ENCODE measurements around the gene CD300LG. TPM values are rescaled to one million over a fixed set of nuclear protein-coding genes. Genes with fewer than 3 reads are reported as not detected.
"Not testable (repeated sequence)": the region's sequence is repeated elsewhere in the genome, so short reads cannot be mapped to it uniquely, and the experiment has no call there.

Gene CD300LG
- total RNA-seq, 1 donor from 2014 or later = not detected

DNA sequence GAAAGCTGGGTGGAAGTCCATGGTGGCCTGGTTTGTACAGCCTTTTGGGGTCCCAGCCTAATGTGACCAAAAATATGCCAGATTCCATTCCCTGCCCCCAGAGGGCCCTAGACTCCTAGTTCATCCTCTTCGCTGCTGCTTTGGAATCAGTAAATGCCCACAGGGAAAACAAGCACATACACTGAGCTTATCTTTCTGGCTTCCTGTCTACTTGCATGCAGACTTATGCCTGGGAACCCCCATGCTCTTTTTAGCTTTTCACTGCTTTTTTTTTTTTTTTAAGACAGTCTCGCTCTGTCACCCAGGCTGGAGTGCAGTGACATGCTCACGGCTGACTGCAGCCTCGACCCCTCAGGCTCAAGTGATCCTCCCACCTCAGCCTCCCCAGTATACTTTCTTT is 6.2 kb upstream of the CD300LG start:
- no peak overlapping the region for H3K4me3 ChIP-seq (ENCODE audit: low read depth, low read length)
- H3K27me3 ChIP-seq (ENCODE audit: control insufficient read depth, insufficient read depth, low read length) = no peaks in the 10 kb centered on the region
- DNase-seq (ENCODE audit: low read depth) = no peak
- no peaks in the 10 kb centered on the region for H3K36me3 ChIP-seq (ENCODE audit: control insufficient read depth, insufficient read depth, low read length)
- TF ChIP-seq, protein P1, sequence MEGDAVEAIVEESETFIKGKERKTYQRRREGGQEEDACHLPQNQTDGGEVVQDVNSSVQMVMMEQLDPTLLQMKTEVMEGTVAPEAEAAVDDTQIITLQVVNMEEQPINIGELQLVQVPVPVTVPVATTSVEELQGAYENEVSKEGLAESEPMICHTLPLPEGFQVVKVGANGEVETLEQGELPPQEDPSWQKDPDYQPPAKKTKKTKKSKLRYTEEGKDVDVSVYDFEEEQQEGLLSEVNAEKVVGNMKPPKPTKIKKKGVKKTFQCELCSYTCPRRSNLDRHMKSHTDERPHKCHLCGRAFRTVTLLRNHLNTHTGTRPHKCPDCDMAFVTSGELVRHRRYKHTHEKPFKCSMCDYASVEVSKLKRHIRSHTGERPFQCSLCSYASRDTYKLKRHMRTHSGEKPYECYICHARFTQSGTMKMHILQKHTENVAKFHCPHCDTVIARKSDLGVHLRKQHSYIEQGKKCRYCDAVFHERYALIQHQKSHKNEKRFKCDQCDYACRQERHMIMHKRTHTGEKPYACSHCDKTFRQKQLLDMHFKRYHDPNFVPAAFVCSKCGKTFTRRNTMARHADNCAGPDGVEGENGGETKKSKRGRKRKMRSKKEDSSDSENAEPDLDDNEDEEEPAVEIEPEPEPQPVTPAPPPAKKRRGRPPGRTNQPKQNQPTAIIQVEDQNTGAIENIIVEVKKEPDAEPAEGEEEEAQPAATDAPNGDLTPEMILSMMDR (IDR thresholded peaks at IDR 0.05; ENCODE audit: insufficient read depth, low read length, poor library complexity, severe bottlenecking) = no peak

DNA sequence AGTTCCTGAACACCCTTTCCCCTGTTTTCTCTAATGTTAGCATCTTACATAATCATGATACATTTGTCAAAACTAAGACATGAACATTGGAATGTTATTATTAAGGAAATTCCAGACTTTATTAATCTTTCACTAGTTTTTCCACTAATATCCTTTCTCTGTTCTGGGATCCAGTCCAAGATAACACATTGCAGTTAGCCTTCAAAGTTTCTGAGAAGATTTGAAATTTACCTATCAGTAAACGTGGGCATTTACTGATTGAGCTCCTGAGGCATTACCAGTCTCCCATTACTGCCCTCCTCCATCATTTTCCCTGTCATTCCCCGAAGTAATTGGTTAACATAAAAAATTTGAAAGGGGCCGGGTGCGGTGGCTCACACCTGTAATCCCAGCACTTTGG is 5.7 kb upstream of the CD300LG start:
- no peak for DNase-seq (ENCODE audit: low read depth)
- TF ChIP-seq, protein P1 (IDR thresholded peaks at IDR 0.05; ENCODE audit: insufficient read depth, low read length, poor library complexity, severe bottlenecking) = no peak

DNA sequence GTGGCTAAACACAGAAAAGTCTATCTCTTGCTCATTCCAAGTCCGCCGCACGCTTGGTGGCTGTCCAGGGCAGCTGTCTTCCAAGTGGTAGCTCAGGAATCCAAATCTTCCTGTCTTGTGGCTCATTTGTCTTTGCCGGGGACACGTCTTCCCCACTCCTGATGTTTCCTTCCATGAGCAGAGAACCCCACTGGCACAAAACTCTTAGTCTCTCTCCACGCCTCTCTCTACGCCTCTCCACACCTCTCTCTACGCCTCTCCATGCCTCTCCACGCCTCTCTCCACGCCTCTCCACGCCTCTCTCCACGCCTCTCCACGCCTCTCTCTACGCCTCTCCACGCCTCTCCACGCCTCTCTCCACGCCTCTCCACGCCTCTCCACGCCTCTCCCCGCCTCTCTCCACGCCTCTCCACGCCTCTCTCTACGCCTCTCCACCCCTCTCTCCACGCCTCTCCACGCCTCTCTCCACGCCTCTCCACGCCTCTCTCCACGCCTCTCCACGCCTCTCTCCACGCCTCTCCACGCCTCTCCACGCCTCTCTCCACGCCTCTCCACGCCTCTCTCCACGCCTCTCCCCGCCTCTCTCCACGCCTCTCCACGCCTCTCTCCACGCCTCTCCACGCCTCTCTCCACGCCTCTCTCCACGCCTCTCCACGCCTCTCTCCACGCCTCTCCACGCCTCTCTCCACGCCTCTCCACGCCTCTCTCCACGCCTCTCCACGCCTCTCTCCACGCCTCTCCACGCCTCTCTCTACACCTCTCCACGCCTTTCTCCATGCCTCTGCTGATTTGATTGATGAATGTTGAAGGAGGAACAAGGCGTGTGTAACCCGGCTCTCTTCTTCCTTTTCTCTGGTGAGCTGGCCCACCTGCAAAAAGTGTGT is 4.6 kb upstream of the CD300LG start:
- DNase-seq (ENCODE audit: low read depth); H3K27me3 ChIP-seq (ENCODE audit: control insufficient read depth, insufficient read depth, low read length); H3K36me3 ChIP-seq (ENCODE audit: control insufficient read depth, insufficient read depth, low read length); H3K4me3 ChIP-seq (ENCODE audit: low read depth, low read length): not testable (repeated sequence)

More for the DNA sequence above, 5.7 kb upstream of the CD300LG start:
- Histone ChIP-seq H3K36me3 (ENCODE audit: control insufficient read depth, insufficient read depth, low read length) (no peaks in the 10 kb centered on the region), H3K27me3 (ENCODE audit: control insufficient read depth, insufficient read depth, low read length) (no peaks in the 10 kb centered on the region), H3K4me3 (ENCODE audit: low read depth, low read length) (no peak overlapping the region)

DNA sequence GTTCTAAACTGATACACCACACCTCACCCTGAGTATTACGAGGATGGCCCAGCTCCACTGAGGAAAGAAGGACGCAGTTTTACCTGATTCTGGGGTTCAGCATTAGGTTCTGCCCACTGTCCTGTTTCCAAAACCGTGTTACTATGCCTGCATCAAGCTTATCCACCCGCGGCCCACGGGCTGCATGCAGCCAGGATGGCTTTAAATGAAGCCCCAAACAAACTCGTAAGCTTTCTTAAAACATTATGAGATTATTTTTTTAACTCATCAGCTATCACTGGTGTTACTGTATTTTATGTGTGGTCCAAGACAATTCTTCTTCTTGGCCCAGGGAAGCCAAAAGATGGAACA is 4.0 kb upstream of the CD300LG start:
- Histone ChIP-seq H3K36me3 (ENCODE audit: control insufficient read depth, insufficient read depth, low read length) (no peaks in the 10 kb centered on the region), H3K27me3 (ENCODE audit: control insufficient read depth, insufficient read depth, low read length) (peaks cover 5% of the 10 kb centered on the region), H3K4me3 (ENCODE audit: low read depth, low read length) (no peak overlapping the region)
- no peak for DNase-seq (ENCODE audit: low read depth)
- TF ChIP-seq, protein P1 (IDR thresholded peaks at IDR 0.05; ENCODE audit: insufficient read depth, low read length, poor library complexity, severe bottlenecking) = no peak

DNA sequence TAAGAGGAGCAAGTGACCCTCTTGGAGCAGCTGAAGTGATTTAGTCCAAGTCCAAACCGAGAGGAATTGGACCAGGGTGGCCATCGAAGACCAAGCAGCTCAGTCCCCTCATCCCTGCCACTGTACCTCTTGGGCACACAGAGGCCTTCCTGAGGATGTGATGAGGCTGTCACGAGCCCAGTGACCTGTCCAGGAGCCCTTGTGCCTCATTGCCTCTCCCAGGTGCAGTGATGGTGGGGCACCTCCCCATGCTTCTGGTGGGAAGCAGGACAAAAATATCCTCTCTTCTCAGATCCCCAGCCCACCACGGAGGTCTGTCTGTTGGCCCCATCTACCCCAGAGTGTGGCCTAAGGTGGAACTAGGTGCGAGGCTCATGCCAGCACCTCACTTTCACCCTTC is 2.7 kb upstream of the CD300LG start:
- DNase-seq (ENCODE audit: low read depth) = no peak
- H3K36me3 ChIP-seq (ENCODE audit: control insufficient read depth, insufficient read depth, low read length) = no peaks in the 10 kb centered on the region
- H3K4me3 ChIP-seq (ENCODE audit: low read depth, low read length) = no peak overlapping the region
- H3K27me3 ChIP-seq (ENCODE audit: control insufficient read depth, insufficient read depth, low read length) = peaks cover 5% of the 10 kb centered on the region
- TF ChIP-seq, protein P1 (IDR thresholded peaks at IDR 0.05; ENCODE audit: insufficient read depth, low read length, poor library complexity, severe bottlenecking) = no peak

DNA sequence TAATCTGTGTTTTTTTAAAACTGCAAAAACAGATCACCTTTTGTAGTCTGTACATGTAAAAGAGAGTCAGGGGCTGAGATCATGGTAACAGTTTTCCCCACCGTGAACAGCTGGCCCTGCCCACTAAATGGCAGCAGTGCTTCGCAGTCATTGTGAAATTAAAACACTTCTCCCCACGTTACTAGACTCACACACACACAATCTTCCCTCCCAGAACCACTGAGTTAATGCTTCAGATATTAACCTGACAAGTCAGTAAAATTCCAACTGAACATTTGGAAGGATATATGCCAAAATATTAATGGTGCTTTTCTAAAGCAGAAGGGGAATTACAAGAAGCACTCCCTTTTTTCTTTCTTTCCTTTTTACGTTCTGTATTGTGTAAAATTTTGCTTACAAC is 1.2 kb upstream of the CD300LG start:
- Histone ChIP-seq H3K36me3 (ENCODE audit: control insufficient read depth, insufficient read depth, low read length) (no peaks in the 10 kb centered on the region), H3K27me3 (ENCODE audit: control insufficient read depth, insufficient read depth, low read length) (peaks cover 5% of the 10 kb centered on the region), H3K4me3 (ENCODE audit: low read depth, low read length) (no peak overlapping the region)
- TF ChIP-seq, protein P1 (IDR thresholded peaks at IDR 0.05; ENCODE audit: insufficient read depth, low read length, poor library complexity, severe bottlenecking) = no peak
- DNase-seq (ENCODE audit: low read depth) = peak; percentile 9

Data from kidney epithelial cell (primary cell).